Measurements from ENCODE around the gene YPEL1. TPM values are rescaled to one million over a fixed set of nuclear protein-coding genes. Genes with fewer than 3 reads are reported as not detected.
"Not testable (repeated sequence)": the region's sequence is repeated elsewhere in the genome, so short reads cannot be mapped to it uniquely, and the experiment has no call there.

Gene YPEL1
- total and polyA plus RNA-seq, 2 of the 8 experiments (the other 6 are each of a cell fraction or from before 2014, with no cell fraction given) = 6.0 to 6.7 TPM

GRCh38 chr22:21721195-21721852 is 14.3 kb downstream of the YPEL1 start:
- H3K9me3 ChIP-seq (ENCODE audit: insufficient read depth in 2 of 2, low read depth in 1 of 2, low read length in 1 of 2); H2AFZ ChIP-seq (ENCODE audit: low read length); H4K5ac ChIP-seq (ENCODE audit: insufficient read length, low read depth, low read length); H3K14ac ChIP-seq (ENCODE audit: insufficient read length); H4K91ac ChIP-seq (replicated peaks; ENCODE audit: insufficient read length, low read length); H3K4ac ChIP-seq (replicated peaks; ENCODE audit: insufficient read length, low read depth, low read length); H3K56ac ChIP-seq (replicated peaks; ENCODE audit: insufficient read length, low read depth, low read length); H2BK15ac ChIP-seq (ENCODE audit: low read length); H2BK12ac ChIP-seq (ENCODE audit: low read depth, low read length); H3K4me3 ChIP-seq (ENCODE audit: extremely low read depth in 1 of 4, insufficient read depth in 2 of 4, low read depth in 3 of 4, low read length in 4 of 4); H4K8ac ChIP-seq (ENCODE audit: extremely low read depth, insufficient read depth, low read length); H3K27me3 ChIP-seq (replicated peaks in 1 of 4; ENCODE audit: control insufficient read depth in 3 of 4, extremely low read depth in 1 of 4, insufficient read depth in 3 of 4, low read length in 3 of 4); H3K27ac ChIP-seq (ENCODE audit: low read depth, low read length); H3K4me1 ChIP-seq (replicated peaks in 1 of 4; ENCODE audit: control insufficient read depth in 3 of 4, insufficient read depth in 4 of 4, low read length in 3 of 4); H2AK5ac ChIP-seq (ENCODE audit: low read depth, low read length); H3K18ac ChIP-seq (ENCODE audit: extremely low read depth, low read length); H2BK120ac ChIP-seq (replicated peaks; ENCODE audit: low read depth, low read length); CTCF ChIA-PET (ENCODE audit: partially characterized antibody); H4K20me1 ChIP-seq (replicated peaks in 1 of 2; ENCODE audit: control insufficient read depth in 1 of 2, insufficient read depth in 2 of 2, low read length in 2 of 2); H3K23me2 ChIP-seq (ENCODE audit: low read depth, low read length); H3K79me2 ChIP-seq (ENCODE audit: control insufficient read depth in 1 of 2, insufficient read depth in 2 of 2, low read length in 2 of 2); H3K23ac ChIP-seq (ENCODE audit: insufficient read length); FAIRE-seq; H2BK5ac ChIP-seq (ENCODE audit: low read depth, low read length); H3K9ac ChIP-seq (replicated peaks in 1 of 4; ENCODE audit: extremely low read depth in 1 of 4, low read depth in 3 of 4, low read length in 3 of 4); DNase-seq (ENCODE audit: low read depth in 1 of 2, low spot score in 2 of 2); H2BK20ac ChIP-seq (ENCODE audit: low read length); H3K36me3 ChIP-seq (ENCODE audit: control insufficient read depth in 2 of 4, insufficient read depth in 4 of 4, low read length in 3 of 4); H3K79me1 ChIP-seq (ENCODE audit: low read depth, low read length); H3K4me2 ChIP-seq (ENCODE audit: insufficient read depth in 1 of 2, low read depth in 2 of 2, low read length in 2 of 2): not testable (repeated sequence)
- WGBS, 2 experiments (ENCODE audit: extremely low coverage in 1 of 2, insufficient coverage in 1 of 2, insufficient read length in 1 of 2, insufficient replicate concordance in 2 of 2, low coverage in 1 of 2, low lambda C conversion rate in 2 of 2, missing lambda C conversion rate in 1 of 2) = 86% methylated on average over 15 of the region's 15 CpGs; no CpG with 5 or more reads in 1 of the 2 experiments
- POLR2A ChIA-PET (ENCODE audit: partially characterized antibody) = interaction anchor here (1.2 kb wide), 1 partner anchor 9 kb away, joined by 3 read pairs; no protein-coding TSS in a partner anchor

All from H1 (cell line).